HG03045 (cell line): Measurements from ENCODE around the gene SLCO1B3.
"Not testable (repeated sequence)": the region's sequence is repeated elsewhere in the genome, so short reads cannot be mapped to it uniquely, and the experiment has no call there.

Experiments used
- ATAC-seq: cut with Tn5 transposase; IDR thresholded peaks from one replicate; pipeline ENCODE4 v1.9.1; 2021; ENCODE audit warnings: mild to moderate bottlenecking, moderate library complexity; ENCODE audit not compliant: unreplicated experiment

Gene SLCO1B3

DNA sequence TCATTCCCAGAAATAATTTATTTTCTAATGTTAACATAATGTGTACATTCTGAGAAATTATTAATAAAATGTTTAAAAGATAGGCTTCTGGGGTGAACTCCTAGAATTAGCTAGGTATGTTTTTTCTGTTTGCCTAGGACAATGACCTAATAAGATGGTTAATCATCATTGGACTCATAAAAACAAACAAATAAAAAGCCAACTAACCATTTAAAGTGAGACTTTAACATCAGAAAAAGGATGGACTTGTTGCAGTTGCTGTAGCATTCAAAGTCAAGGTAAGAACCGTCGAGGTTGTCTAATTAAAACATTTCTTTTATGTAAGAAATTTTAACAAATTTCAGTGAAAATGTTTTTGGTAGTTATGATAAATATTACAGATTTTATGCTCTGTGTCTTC is at the start of gene SLCO1B3:
Gene SLCO1B3 (plus strand): TSS at position 219 of the 400 bp plus-strand sequence. CDS start 5,034 bp downstream, outside the sequence.
- ATAC-seq = no peak

GRCh38 chr12:20777420-20777819 is 33.1 kb upstream of the SLCO1B3 start:
- no peak for ATAC-seq

DNA sequence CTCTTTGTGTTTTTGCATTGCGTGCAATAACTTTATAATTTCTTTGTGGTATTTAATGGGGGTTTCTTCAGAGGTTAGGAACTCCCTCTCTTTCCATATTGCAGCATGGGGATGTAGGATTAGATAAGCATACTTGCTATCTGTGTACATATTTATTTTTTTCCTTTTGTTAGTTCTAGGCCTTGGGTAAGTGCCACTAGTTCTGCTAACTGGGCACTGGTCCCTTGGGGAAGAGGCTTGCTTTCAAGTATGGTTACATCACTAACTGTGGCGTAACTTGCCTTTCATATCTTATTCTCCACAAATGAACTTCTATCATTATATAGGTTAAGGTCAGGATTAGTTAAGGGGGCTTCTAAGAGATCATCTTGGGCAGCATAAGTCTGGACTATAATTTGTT is 31.5 kb upstream of the SLCO1B3 start:
- no peak for ATAC-seq

DNA sequence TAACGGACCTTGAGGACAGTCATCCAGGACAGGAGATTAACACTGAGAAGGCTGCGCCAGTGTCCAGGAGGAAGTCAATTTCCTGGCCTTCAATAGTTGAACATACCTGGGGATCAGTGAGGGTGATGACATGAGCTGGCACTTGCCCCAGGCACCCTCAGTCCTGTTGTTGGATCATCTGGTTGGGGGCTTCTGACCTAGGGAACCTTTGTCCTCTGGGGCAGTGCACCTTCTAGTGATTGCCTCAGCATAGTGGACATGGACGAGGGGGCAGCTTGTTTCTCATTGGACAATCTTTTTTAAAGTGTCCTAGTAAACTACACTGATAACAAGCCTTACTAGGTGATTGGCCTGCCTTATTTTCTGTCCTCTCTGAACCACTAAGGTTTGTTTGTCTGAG is 30.5 kb upstream of the SLCO1B3 start:
- ATAC-seq = not testable (repeated sequence)

- ATAC-seq = not testable (repeated sequence)
Observed at GRCh38 chr12:20783796-20784357, 26.6 kb upstream of the SLCO1B3 start.

DNA sequence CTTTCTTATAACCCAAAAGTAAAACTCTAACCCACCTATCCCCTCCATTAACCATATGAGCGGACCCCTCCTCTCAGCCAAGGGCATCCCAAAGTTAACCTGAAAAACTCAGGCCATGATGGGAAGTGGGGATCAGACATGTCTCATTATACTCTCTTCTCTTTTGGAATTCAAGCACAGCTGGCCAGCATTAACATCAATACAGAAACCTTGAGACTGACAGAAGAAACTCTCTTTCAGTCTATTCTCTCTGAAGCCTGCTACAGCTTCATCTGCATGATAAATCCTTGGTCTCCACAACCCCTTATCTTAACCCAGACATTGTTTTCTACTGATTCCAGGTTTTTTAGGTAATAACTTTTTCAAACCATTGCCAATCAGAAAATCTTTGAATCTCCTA is 17.5 kb upstream of the SLCO1B3 start:
- ATAC-seq = no peak

DNA sequence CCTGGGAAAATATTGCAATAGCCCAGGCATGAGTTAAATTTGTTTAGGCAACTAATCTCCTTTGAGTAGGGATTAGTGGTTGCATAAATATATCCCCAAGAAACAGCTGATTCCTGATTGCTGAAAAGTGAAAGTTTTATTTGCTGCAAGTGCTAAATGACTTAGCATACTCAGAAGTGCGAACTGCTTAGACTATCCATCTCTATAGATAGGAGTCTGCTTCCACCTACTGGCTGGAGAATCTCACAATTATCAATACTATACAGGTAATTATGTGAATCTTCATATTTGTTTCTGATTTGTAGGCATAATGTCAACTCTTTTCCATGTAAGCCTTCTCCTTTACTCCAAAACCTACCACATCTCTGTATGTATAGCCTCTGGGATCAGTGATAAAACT is 12.0 kb upstream of the SLCO1B3 start:
- no peak for ATAC-seq

DNA sequence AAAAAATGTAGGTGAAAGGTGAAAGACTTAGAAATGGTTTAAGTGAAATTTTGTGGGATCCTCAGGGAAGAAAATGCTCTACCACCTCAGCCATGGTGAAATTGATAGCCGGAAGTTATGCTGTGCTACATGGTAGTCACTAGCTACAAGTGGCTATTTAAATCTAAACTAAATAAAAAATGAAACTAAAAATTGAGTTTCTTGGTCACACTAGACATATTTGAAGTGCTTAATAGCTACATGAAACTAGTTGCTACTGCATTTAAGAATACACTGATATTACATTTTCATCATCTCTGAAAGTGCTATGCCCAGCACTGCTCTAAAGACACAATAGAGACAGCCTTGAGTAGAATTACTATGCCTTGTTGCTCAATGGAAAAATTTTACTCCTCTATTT is 10.3 kb upstream of the SLCO1B3 start:
- no peak for ATAC-seq

GRCh38 chr12:20801035-20801434 is 9.5 kb upstream of the SLCO1B3 start:
- ATAC-seq = no peak

DNA sequence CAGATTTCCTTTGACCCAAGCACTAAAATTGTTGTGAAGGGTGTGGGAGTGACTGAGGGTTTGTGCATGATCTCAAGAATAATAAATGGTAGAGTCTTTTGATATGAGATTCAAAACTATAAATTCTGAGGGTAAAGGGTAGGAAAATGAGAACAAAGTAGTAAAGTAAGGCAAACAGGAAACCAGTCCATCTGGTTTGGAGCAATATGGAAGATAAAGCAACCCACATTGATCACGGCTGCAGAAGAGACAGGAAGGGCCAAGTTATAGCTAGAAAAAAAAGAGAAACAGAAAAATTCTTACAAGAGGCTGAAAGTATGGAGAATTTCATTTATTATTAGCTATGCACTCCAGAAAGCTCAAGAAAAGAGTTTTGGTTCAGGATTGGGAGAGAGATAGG is 4.6 kb upstream of the SLCO1B3 start:
- ATAC-seq = no peak

DNA sequence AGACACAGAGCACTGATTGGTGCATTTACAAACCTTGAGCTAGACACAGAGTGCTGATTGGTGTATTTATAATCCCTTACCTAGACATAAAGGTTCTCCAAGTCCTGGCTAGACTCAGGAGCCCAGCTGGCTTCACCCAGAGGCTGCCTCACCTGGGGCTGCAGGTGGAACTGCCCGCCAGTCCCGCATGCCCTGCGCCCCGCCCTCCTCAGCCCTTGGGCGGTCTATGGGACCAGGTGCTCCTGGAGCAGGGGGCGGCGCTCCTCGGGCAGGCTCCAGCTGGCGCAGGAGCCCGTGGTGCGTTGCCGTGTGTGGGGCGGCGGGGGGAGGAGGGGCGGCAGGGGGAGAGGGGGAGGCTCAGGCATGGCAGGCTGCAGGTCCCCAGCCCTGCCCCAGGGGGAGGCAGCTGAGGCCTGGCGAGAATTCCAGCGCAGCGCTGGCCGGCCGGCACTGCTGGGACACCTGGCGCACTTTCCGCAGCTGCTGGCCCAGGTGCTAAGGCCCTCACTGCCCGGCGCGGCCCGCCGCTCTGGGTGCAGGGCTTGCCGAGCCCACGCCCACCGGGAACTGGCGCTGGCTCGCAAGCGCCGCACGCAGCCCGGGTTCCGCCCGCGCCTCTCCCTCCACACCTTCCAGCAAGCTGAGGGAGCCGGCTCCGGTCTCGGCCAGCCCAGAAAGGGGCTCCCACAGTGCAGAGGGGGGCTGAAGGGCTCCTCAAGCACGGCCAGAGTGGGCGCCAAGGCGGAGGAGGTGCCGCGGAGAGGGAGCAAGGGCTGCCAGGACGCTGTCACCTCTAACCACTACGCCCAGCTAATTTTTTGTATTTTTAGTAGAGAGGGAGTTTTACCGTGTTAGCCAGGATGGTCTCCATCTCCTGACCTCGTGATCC is 3.1 kb upstream of the SLCO1B3 start:
- ATAC-seq = no peak

DNA sequence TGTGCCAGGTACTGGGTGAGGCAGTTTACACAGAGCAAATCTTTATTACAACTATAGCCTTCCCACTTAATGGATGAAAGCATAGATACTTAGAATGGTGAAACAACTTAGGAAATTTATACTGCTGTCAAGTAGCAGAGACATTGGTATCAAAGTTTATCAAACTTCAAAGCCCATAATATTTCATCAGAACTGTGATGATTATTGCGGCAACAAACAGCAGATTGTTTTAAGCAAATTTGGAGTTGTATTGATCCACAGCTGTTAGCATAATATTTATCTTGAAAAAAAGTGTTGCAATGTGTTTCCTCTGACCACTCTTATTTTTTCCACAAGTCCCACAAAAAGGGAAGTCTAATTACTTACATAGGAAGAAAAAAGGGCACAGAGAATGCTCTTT is 2.0 kb upstream of the SLCO1B3 start:
- no peak for ATAC-seq

- ATAC-seq = no peak
Observed at GRCh38 chr12:20815574-20815973, 5.1 kb downstream of the SLCO1B3 start.

DNA sequence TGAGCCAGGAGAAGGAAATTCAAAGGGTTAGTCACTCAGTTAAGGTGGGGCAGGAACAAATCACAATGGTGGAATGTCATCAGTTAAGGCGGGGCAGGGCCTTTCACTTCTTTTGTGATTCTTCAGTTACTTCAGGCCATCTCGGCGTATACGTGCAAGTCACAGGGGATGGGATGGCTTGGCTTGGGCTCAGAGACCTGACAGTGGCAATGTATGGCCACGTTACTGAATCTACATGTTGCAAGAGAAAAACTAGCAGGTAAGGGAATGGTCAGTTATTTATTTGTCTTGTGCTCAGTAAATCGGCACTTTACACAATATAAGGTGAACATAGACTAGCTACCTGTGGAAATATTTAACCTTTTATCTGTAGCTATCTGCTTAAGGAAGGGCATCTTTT is 11.9 kb downstream of the SLCO1B3 start:
- ATAC-seq = no peak

DNA sequence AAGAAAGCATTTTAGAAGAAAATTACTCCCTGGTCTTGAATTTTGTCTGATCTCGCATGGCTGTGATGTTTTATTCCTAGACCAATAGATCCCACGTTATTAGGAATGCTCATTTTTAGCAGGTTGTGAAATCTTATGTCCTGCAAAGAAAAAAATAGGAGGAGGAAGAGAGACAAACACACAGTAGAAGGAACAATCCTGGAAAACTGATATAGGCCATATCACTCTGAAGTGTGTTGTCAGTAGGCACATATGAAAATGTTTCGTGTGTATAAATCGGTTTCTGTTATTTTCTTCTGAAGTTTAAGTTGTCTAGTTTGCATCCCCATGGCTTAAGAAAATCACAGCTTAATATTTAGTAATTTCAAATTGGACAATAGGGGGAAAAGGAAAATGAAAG is 12.4 kb downstream of the SLCO1B3 start:
- no peak for ATAC-seq

DNA sequence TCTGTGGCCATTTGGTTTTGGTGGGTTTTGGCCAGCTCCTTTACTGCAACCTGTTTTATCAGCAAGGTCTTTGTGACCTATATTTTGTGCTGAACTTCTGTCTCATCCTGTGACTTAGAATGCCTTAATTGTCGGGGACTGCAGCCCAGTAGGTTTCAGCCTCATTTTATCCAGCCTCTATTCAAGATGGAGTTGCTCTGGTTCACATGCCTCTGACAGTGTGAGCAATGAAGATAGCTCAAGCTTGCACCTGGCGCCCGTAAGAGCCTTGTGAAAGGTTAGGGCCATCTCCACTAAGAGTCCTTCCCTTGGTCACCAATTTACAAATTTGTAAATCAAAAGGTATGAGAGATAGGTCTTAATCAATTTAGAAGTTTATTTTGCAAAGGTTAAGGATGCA is 19.4 kb downstream of the SLCO1B3 start:
- ATAC-seq = no peak

DNA sequence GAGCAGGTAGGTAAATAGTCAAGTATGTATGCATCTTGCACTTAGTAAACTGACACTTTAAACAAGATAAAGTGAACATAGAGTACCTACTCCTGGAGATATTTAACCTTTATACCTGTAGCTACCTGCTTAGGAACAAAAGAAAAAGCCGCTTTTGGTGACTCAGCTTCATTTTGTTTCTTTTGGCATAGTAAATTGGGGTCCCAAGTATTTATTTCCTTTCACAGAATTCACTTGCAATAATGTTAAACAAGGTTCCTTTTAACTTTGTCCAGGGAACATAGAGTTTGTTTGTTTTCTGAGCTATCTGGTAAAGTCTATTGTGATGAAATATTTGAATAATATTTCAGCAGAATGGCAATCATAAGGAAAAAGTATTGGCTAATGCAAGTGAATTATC is 20.0 kb downstream of the SLCO1B3 start:
- no peak for ATAC-seq

- no peak for ATAC-seq
Observed at GRCh38 chr12:20832911-20833310, 22.4 kb downstream of the SLCO1B3 start.

- no peak for ATAC-seq
Observed at GRCh38 chr12:20852649-20853048, 42.1 kb downstream of the SLCO1B3 start.

- ATAC-seq = no peak
Observed at GRCh38 chr12:20863056-20863455, 52.6 kb downstream of the SLCO1B3 start.

GRCh38 chr12:20865873-20866272 is 55.4 kb downstream of the SLCO1B3 start:
- no peak for ATAC-seq

DNA sequence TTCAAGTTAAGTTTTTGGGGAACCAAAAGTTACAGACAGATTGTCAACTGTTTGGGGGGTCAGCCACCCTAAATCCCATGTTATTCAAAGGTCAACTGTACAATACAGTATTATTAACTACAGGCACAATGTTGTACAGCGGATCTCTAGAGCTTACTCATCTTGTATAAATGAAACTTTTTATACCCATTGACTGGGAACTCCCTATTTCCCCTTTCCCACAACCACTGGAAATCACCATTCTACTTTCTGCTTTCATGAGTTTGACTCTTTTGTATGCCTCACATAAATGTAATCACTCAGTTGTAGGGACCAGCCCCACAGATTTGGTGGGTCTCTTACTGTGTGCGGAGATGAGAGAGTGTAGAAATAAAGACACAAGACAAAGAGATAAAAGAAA is 57.8 kb downstream of the SLCO1B3 start:
- no peak for ATAC-seq

DNA sequence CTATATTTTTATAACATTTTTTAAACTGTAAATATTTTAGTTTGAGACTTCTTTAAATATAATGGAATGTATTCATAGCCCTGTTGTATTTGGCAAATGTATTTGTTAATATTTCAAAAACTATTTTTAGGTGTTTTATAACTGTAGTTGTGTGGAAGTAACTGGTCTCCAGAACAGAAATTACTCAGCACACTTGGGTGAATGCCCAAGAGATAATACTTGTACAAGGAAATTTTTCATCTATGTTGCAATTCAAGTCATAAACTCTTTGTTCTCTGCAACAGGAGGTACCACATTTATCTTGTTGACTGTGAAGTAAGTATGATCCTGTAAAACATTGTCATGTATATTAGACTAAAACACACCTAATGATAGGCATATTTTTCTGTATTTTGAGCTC is 72.8 kb downstream of the SLCO1B3 start:
- ATAC-seq = no peak
